GM10248 (cell line): ENCODE data around the gene FAM107B.

Experiments used
- CTCF ChIA-PET: fragments of 300-600 bp; sonication (Branson Sonifier 250); formaldehyde crosslinking; extraction: SDS; loops from one replicate; lab custom pipeline; 2021; ENCODE audit warnings: antibody characterized with exemption; lab: Yijun Ruan, JAX
- POLR2A ChIA-PET: fragments of 350-650 bp; sonication (Branson Sonifier 250); formaldehyde crosslinking; extraction: SDS; loops from one replicate; lab custom pipeline; 2020; ENCODE audit warnings: antibody characterized with exemption; lab: Yijun Ruan, JAX
- DNase-seq: peaks from one replicate; pipeline ENCODE4 v3.0.0; 2012; ENCODE audit errors: extremely low spot score
- TF ChIP-seq, protein P1 (sequence below): IDR thresholded peaks from 2 replicates; pipeline ENCODE4 v1.5.1; 2012; ENCODE audit warnings: mild to moderate bottlenecking, low read depth; ENCODE audit errors: extremely low read depth, missing control alignments, control extremely low read depth

The FAM107B gene

DNA sequence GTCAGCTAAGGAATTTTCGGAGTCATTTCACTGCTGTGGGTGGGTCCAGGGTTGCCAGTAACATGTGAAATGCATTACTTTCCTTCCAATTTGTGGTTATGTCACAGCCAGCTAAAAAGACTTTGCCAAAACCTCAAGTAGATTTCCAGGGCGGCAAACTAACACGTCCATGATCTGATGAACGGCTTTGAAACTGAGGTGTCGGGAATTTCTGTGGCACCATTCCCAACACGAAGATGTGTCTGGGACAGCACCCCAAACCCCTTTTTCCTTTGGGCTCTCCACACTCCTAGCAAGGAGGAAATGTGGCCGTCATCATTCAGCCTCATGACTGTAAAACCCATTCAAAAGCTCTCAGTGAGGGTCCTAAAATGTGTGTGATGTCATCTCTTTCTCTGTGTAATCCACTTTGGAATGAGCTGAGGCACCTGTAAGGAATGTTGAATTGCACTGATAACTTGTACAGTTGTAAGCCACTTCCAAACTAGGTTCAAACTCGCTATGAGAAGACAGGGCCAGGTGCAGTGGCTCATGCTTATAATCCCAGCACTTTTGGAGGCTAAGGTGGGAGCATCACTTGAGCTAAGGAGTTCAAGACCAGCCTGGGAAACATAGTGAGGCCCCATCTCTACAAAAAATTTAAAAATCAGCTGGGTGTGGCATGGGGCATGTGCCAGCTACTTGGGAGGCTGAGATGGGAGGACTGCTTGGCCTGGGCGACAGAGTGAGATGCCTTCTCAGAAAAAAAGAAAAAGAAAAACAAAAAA is 297.9 kb downstream of the FAM107B start:
- POLR2A ChIA-PET: no interaction called here

DNA sequence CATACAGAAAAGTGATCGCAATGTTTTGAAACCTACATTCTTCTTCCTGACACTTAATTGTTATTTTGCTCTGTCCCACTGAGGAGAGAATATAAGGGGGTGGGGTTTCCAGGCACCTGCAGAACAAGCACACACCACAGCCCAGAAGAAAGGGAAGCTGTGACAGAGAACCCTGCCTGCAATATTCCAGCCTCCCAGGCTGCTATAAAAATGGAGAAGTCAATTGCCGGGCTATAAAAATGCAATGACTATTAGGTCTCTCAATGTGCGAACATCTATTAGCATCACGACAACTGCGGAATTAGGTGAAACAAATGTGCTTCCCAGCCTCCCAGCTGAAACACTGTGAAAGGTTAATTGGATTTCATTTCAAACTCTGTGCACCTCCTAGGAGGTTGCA is 298.7 kb downstream of the FAM107B start:
- TF ChIP-seq, protein P1, sequence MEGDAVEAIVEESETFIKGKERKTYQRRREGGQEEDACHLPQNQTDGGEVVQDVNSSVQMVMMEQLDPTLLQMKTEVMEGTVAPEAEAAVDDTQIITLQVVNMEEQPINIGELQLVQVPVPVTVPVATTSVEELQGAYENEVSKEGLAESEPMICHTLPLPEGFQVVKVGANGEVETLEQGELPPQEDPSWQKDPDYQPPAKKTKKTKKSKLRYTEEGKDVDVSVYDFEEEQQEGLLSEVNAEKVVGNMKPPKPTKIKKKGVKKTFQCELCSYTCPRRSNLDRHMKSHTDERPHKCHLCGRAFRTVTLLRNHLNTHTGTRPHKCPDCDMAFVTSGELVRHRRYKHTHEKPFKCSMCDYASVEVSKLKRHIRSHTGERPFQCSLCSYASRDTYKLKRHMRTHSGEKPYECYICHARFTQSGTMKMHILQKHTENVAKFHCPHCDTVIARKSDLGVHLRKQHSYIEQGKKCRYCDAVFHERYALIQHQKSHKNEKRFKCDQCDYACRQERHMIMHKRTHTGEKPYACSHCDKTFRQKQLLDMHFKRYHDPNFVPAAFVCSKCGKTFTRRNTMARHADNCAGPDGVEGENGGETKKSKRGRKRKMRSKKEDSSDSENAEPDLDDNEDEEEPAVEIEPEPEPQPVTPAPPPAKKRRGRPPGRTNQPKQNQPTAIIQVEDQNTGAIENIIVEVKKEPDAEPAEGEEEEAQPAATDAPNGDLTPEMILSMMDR: no peak
- POLR2A ChIA-PET: no interaction called here
- CTCF ChIA-PET: interaction anchor here (2.2 kb wide), 1 partner anchor 12 kb away, joined by 5 read pairs; no protein-coding TSS in a partner anchor
- no peak for DNase-seq

More for the DNA sequence above, 297.9 kb downstream of the FAM107B start:
- DNase-seq: no peak
- CTCF ChIA-PET: interaction anchor here (1.2 to 4.0 kb wide), 3 partner anchors 11 to 1105 kb away, joined by 4 to 27 read pairs (median 8); no protein-coding TSS in a partner anchor
- TF ChIP-seq, protein P1: no peak

DNA sequence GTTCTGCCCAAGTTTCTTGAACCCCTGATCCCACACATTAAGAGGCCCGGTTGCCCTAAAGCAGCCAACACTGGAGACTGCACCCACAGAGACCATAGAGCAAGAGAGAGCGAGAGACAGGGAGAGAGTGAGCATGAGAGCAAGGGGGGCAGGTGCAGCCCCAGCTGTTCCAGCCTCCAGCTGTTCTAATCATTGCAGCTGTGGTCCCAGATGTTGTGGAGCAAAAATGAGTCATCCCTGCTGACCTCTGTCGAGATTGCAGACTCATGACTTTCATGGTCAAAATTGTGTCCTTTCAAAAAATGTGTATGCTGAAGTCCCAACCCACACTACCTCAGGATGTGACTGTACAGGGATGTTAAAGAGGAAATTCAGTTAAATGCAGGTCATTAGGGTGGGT is 300.0 kb downstream of the FAM107B start:
- ChIA-PET POLR2A (no interaction called here), CTCF (interaction anchor here (2.2 kb wide), 1 partner anchor 13 kb away, joined by 5 read pairs; no protein-coding TSS in a partner anchor)
- TF ChIP-seq, protein P1: no peak
- no peak for DNase-seq

DNA sequence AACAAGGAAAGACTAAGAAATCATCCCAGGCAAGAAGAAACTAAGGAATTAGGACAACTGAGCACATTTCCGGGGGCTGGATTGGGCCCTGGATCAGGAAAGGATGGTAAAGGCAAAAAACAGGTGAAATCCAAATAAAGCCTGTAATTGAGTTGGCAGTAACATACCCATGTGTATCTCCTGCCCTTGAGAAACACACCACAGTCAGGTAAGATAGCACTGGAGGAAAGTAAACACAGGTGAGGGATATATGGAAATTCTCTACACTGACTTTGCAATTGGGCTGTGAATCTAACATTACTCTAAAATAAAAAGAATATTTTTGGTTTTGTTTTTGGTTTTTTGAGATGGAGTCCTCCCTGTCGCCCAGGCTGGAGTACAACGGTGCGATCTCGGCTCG is 303.8 kb downstream of the FAM107B start:
- ChIA-PET CTCF (interaction anchor here (2.0 kb wide), 1 partner anchor 13 kb away, joined by 6 read pairs; no protein-coding TSS in a partner anchor), POLR2A (no interaction called here)
- DNase-seq: no peak
- TF ChIP-seq, protein P1: no peak

DNA sequence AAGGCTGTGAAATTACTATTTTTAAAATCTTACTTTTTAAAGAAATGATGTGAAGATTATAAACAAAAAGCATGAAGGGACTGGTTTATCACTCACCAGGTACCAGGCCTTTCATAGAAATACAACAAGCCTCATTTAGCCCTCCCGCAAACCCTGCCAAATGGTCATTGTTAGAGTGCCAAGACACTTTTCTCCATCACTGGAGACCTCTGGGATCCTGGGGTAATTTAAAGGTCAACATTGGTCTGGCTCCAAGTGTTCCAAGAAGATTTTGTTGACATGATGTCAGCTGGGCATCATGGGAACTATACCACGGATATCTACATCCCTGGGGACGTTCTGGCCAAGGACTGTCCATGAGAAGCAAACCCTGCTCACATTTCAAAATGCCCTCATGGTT is 306.0 kb downstream of the FAM107B start:
- TF ChIP-seq, protein P1: no peak
- ChIA-PET POLR2A (no interaction called here), CTCF (interaction anchor here (2.0 kb wide), 1 partner anchor 11 kb away, joined by 6 read pairs; no protein-coding TSS in a partner anchor)
- no peak for DNase-seq
